ENCODE data around the gene ICA1. TPM values are rescaled to one million over a fixed set of nuclear protein-coding genes. Genes with fewer than 3 reads are reported as not detected.

Gene ICA1
- polyA plus RNA-seq, 1 experiment = not detected

DNA sequence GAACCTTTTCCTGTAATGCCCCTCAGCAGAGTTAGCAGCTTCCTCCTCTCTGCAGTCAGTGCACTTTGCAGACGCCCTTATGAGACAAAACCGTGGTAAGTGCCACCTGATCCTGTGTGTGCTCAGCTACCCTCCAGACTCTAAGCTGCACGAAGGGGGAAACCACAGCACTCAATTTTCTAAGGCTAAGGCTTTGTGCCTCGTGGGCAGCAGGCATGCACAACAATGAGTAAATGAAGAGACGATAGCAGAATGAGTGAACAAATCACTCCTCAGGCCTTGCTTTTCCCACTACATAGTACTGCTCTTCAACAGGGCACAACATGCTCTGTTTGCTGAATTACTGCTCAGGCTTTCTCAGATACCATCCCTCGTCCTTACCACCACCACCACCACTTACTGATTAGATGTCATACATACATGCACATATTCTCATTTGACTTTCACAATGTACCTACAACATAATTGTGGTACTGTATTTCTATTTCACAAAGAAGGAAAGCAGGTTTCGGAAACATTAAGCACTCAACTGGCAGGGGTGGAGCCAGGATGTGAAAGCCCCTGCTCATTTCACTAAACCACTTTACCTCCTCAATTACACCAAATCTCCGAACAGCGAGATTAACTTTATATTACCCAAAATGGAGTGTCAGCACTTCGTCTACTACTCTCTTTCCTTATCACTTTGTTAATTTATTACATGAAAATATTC lies 85.4 kb downstream of the ICA1 start:
- Histone ChIP-seq H3K27ac (ENCODE audit: low read depth, low read length) (no peak overlapping the region), H3K9me3 (ENCODE audit: control insufficient read depth, insufficient read depth, low read length) (no peaks in the 10 kb centered on the region), H3K27me3 (ENCODE audit: control insufficient read depth, insufficient read depth, low read length) (no peaks in the 10 kb centered on the region), H3K4me3 (ENCODE audit: low read depth, low read length) (no peak overlapping the region)
- POLR2A ChIA-PET = no interaction called here
- TF ChIP-seq, protein P1, sequence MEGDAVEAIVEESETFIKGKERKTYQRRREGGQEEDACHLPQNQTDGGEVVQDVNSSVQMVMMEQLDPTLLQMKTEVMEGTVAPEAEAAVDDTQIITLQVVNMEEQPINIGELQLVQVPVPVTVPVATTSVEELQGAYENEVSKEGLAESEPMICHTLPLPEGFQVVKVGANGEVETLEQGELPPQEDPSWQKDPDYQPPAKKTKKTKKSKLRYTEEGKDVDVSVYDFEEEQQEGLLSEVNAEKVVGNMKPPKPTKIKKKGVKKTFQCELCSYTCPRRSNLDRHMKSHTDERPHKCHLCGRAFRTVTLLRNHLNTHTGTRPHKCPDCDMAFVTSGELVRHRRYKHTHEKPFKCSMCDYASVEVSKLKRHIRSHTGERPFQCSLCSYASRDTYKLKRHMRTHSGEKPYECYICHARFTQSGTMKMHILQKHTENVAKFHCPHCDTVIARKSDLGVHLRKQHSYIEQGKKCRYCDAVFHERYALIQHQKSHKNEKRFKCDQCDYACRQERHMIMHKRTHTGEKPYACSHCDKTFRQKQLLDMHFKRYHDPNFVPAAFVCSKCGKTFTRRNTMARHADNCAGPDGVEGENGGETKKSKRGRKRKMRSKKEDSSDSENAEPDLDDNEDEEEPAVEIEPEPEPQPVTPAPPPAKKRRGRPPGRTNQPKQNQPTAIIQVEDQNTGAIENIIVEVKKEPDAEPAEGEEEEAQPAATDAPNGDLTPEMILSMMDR (IDR thresholded peaks at IDR 0.05; ENCODE audit: low read depth, low read length) = no peak
- no peak for DNase-seq (ENCODE audit: low read depth, low spot score)
- CTCF ChIA-PET = interaction anchor here (0.8 kb wide), 1 partner anchor 14 kb away, joined by 4 read pairs; no protein-coding TSS in a partner anchor

DNA sequence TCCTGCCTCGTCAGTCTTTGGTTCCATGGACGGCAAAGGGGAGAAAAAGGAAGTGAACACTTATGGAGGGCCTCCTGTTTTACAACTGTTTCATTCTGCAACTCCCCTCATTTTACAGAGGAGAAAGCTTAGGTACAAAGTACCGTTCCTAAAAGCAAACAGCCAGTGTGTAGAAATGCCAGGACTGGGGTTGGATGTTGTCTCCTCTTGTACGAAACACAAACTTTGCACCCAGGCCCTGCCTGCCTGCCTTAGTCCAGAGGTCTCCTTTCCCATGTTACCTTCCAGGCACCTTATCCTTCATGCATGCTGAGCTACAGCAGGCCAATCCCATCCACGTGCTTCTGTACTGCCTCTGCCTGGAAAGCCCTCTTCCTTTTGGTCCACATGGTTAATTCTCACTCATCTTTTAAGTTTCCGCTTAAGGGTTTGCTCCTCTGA lies 86.0 kb downstream of the ICA1 start:
- TF ChIP-seq, protein P1 (IDR thresholded peaks at IDR 0.05; ENCODE audit: low read depth, low read length) = no peak
- ChIA-PET POLR2A (no interaction called here), CTCF (interaction anchor here (0.8 kb wide), 1 partner anchor 15 kb away, joined by 4 read pairs; no protein-coding TSS in a partner anchor)
- no peak for DNase-seq (ENCODE audit: low read depth, low spot score)
- no peaks in the 10 kb centered on the region for H3K9me3 ChIP-seq (ENCODE audit: control insufficient read depth, insufficient read depth, low read length)
- no peak overlapping the region for H3K27ac ChIP-seq (ENCODE audit: low read depth, low read length)
- no peak overlapping the region for H3K4me3 ChIP-seq (ENCODE audit: low read depth, low read length)
- H3K27me3 ChIP-seq (ENCODE audit: control insufficient read depth, insufficient read depth, low read length) = no peaks in the 10 kb centered on the region

GRCh38 chr7:8172372-8173354 lies 89.3 kb downstream of the ICA1 start:
- Histone ChIP-seq H3K9me3 (ENCODE audit: control insufficient read depth, insufficient read depth, low read length) (no peaks in the 10 kb centered on the region), H3K27me3 (ENCODE audit: control insufficient read depth, insufficient read depth, low read length) (no peaks in the 10 kb centered on the region), H3K4me3 (ENCODE audit: low read depth, low read length) (no peak overlapping the region), H3K27ac (ENCODE audit: low read depth, low read length) (no peak overlapping the region)
- CTCF ChIA-PET = no interaction called here
- TF ChIP-seq, protein P1 (IDR thresholded peaks at IDR 0.05; ENCODE audit: low read depth, low read length) = no peak
- DNase-seq (ENCODE audit: low read depth, low spot score) = no peak
- POLR2A ChIA-PET = no interaction called here

GRCh38 chr7:8169171-8169570 lies 92.8 kb downstream of the ICA1 start:
- ChIA-PET POLR2A (no interaction called here), CTCF (no interaction called here)
- no peak overlapping the region for H3K27ac ChIP-seq (ENCODE audit: low read depth, low read length)
- TF ChIP-seq, protein P1 (IDR thresholded peaks at IDR 0.05; ENCODE audit: low read depth, low read length) = no peak
- H3K4me3 ChIP-seq (ENCODE audit: low read depth, low read length) = no peak overlapping the region
- no peaks in the 10 kb centered on the region for H3K9me3 ChIP-seq (ENCODE audit: control insufficient read depth, insufficient read depth, low read length)
- H3K27me3 ChIP-seq (ENCODE audit: control insufficient read depth, insufficient read depth, low read length) = no peaks in the 10 kb centered on the region
- no peak for DNase-seq (ENCODE audit: low read depth, low spot score)

DNA sequence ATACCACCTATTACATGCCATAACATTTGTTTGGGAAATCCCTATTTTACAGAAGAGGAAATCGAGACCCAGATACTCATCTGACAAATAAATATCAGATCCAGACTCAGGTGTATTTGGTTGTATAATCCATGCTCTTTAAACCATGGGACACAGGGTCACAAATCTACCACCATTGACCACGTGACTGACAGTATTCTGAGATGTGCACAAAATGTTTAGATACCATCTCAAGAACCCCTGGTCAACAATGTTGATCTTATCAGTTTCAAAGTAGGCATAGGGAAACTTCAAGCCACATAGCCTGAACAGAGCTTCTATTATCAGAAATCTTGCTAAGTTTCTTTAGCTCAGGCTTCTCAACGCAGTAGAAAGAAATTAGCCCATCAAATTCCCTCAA lies 93.6 kb downstream of the ICA1 start:
- ChIA-PET POLR2A (no interaction called here), CTCF (no interaction called here)
- no peak overlapping the region for H3K27ac ChIP-seq (ENCODE audit: low read depth, low read length)
- TF ChIP-seq, protein P1 (IDR thresholded peaks at IDR 0.05; ENCODE audit: low read depth, low read length) = no peak
- DNase-seq (ENCODE audit: low read depth, low spot score) = no peak
- no peaks in the 10 kb centered on the region for H3K27me3 ChIP-seq (ENCODE audit: control insufficient read depth, insufficient read depth, low read length)
- H3K4me3 ChIP-seq (ENCODE audit: low read depth, low read length) = no peak overlapping the region
- H3K9me3 ChIP-seq (ENCODE audit: control insufficient read depth, insufficient read depth, low read length) = no peaks in the 10 kb centered on the region
